GM18505 (cell line): ENCODE measurements around the gene LYPLA2.
"Not testable (repeated sequence)": the region's sequence is repeated elsewhere in the genome, so short reads cannot be mapped to it uniquely, and the experiment has no call there.

Source experiments
- ATAC-seq: cut with Tn5 transposase; IDR thresholded peaks from one replicate; pipeline ENCODE4 v1.9.1; 2021; ENCODE audit not compliant: unreplicated experiment
- POLR2A ChIP-seq: IDR thresholded peaks from 4 replicates; pipeline ENCODE4 v1.6.1; 2011; ENCODE audit warnings: borderline replicate concordance; ENCODE audit not compliant: insufficient read depth, insufficient read length; ENCODE audit errors: extremely low read depth

LYPLA2 gene

GRCh38 chr1:23823767-23824166 is 32.8 kb downstream of the LYPLA2 start:
- ATAC-seq = no peak
- no peak for TF ChIP-seq POLR2A

- TF ChIP-seq POLR2A = no peak
- no peak for ATAC-seq
Observed at GRCh38 chr1:23824711-23825075, 33.7 kb downstream of the LYPLA2 start.

DNA sequence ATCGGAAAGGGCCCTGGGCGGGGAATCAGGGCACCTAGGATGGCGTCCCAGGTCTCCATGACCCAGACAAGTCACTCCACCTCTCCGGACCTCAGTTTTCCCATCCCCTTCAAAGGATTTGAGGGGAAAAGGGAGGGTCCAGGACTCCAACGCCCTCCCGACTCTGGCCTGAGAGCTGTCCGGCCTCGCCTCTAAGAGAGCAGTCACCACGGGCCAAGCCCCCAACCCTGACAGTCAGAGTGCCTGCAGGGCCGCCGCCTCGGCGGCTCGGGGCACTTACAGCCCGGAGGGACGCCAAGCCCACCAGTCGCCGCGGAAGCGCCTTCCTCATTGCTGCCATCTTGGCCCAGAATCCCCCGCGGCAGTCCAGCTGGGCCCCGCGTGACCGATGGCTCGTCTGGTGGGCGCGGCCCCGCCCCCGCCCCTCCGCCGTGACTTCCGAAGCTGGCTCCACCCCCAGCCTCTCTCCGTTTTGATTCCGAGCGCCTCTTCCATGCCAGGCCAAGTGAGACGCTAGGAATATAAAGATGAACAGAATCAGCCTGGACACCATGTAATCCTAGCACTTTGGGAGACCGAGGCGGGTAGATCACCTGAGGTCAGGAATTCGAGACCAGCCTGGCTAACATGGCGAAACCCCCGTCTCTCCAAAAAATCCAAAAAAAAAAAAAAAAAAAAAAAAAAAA is 34.3 kb downstream of the LYPLA2 start, which contains the start of gene HMGCL:
TSS of gene HMGCL (minus strand) at position 354 of the 686 bp plus-strand sequence. CDS start at position 340, 14 bp downstream.
- ATAC-seq = peak; percentile 88
- TF ChIP-seq POLR2A = peak; percentile 98

- TF ChIP-seq POLR2A = no peak
- ATAC-seq = peak; percentile 57
Observed at GRCh38 chr1:23825762-23826522, 35.0 kb downstream of the LYPLA2 start.

DNA sequence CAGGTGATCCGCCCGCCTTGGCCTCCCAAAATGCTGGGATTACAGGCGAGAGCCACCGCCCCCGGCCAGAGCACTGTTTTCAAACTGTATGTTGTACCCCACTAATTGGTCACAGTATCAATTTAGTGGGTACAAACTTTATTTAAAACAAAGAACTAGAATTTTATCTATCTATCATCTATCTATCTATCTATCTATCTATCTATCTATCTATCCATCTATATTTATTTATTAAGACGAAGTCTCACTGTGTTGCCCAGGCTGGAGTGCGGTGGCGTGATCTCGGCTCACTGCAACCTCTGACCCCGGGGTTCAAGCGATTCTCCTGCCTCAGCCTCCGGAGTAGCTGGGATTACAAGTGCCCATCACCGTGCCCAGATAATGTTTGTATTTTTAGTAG is 35.6 kb downstream of the LYPLA2 start:
- ATAC-seq = not testable (repeated sequence)

- TF ChIP-seq POLR2A = no peak
- no peak for ATAC-seq
Observed at GRCh38 chr1:23827717-23828116, 36.8 kb downstream of the LYPLA2 start.

DNA sequence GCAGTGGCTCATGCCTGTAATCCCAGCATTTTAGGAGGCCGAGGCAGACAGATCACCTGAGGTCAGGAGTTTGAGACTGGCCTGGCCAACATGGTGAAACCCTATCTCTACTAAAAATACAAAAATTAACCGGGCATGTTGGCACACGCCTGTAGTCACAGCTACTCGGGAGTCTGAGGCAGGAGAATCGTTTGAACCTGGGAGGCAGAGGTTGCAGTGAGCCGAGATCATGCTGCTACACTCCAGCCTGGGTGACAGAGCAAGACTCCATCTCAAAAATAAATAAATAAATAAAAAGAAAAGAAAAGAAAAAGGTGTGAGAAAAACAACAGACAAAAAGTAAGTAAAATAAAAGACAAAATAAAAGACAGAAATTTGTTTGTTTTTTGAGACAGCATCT is 43.2 kb downstream of the LYPLA2 start:
- ATAC-seq = not testable (repeated sequence)

- no peak for ATAC-seq
- TF ChIP-seq POLR2A = no peak
Observed at GRCh38 chr1:23836037-23836436, 45.1 kb downstream of the LYPLA2 start.

DNA sequence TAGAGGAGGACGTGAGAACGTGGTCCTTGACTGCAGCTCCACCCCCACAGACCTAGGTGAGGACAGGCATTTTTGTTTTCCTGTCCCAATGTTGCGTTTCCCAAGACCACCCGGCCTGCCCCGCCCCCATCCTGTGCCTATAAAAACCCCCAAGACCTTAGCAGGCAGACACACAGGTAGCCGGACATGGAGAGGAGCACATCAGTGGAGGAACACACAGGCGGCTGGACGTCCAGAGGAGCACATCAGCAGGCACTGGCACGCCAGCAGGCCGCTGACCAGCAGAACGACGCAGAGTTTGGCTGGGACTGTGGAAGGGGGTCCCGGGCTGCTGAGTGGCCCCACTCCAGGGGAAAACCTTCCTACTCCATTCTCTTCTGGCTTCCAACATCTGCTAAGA is 47.0 kb downstream of the LYPLA2 start:
- TF ChIP-seq POLR2A = no peak
- ATAC-seq = no peak

DNA sequence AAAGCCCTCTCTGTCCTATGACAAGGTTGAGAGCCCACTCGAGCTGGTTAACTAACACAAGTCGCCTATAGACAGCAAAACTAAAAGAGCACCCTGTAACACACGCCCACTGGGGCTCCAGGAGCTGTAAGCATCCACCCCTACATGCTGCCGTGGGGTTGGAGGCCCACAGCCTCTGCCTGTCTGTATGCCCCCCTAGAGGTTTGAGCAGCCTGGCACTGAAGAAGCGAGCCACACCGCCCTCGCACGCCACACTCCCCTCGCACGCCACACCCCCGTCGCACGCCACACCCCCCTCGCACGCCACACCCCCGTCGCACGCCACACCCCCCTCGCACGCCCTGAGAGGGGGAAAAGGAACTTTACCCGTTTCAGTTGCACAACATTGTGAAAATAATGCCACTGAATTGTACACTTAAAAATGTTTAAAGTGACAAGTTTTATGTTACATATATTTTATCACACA is 47.5 kb downstream of the LYPLA2 start:
- no peak for TF ChIP-seq POLR2A
- ATAC-seq = peak; percentile 68

DNA sequence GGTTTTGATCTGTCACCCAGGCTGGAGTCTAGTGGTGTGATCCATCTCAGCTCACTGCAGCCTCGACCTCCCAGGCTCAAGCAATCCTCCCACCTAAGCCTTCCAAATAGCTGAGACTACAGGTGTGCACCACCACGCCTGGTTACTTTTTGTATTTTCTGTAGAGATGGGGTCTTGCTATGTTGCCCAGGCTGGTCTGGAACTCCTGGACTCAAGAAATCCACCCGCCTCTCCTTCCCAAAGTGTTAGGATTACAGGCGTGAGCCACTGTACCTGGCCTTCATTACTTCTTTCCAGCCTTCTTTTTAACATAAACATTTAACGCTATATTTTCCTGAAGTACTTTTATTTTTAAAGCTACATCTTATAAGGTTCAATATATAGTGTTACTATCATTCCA is 52.7 kb downstream of the LYPLA2 start:
- no peak for TF ChIP-seq POLR2A
- ATAC-seq = no peak
